Measurements from ENCODE around the gene ACY1. TPM values are rescaled to one million over a fixed set of nuclear protein-coding genes. Genes with fewer than 3 reads are reported as not detected.

The ACY1 gene
- total and polyA plus RNA-seq, 2 of the 13 experiments (the other 11 are each of a cell fraction or from before 2014, with no cell fraction given): 113 to 162 TPM

- TF ChIP-seq ZBTB40 (IDR thresholded peaks at IDR 0.05) (no peak), ZBTB40 (CRISPR knock-in tag; IDR thresholded peaks at IDR 0.05) (no peak), ZBTB44 (CRISPR knock-in tag; IDR thresholded peaks at IDR 0.05) (no peak), CTCF (CRISPR knock-in tag; IDR thresholded peaks at IDR 0.05) (peak; percentile 12; the same call in 1 of the 2 replicates), PBX3 (CRISPR knock-in tag; IDR thresholded peaks at IDR 0.05; ENCODE audit: borderline replicate concordance) (no peak), ZNF24 (IDR thresholded peaks at IDR 0.05) (no peak), RAD21 (CRISPR knock-in tag; IDR thresholded peaks at IDR 0.05) (no peak; the same call in 1 of the 2 replicates), ZNF598 (CRISPR knock-in tag; IDR thresholded peaks at IDR 0.05; ENCODE audit: borderline replicate concordance) (peak; percentile 12; the same call in 1 of the 2 replicates), ZNF12 (CRISPR knock-in tag; IDR thresholded peaks at IDR 0.05) (0 out of 2 replicates have a peak, but pooled peaks have one; percentile 1), SRSF4 (IDR thresholded peaks at IDR 0.05; ENCODE audit: low read depth, low read length, poor library complexity, severe bottlenecking) (no peak), NAIF1 (CRISPR knock-in tag; IDR thresholded peaks at IDR 0.05; ENCODE audit: borderline replicate concordance) (no peak), ZNF737 (CRISPR knock-in tag; IDR thresholded peaks at IDR 0.05; ENCODE audit: borderline replicate concordance) (no peak; the same call in 1 of the 2 replicates), TEF (CRISPR knock-in tag; IDR thresholded peaks at IDR 0.05) (no peak)
Measured at GRCh38 chr3:51942603-51943450, 40.5 kb upstream of the ACY1 start (continued).

All from HepG2 (cell line).